ENCODE results near the gene SLC10A7. TPM values are rescaled to one million over a fixed set of nuclear protein-coding genes. Genes with fewer than 3 reads are reported as not detected.

The SLC10A7 gene
- total RNA-seq, 1 experiment from 2014 or later, result 3.8 TPM

DNA sequence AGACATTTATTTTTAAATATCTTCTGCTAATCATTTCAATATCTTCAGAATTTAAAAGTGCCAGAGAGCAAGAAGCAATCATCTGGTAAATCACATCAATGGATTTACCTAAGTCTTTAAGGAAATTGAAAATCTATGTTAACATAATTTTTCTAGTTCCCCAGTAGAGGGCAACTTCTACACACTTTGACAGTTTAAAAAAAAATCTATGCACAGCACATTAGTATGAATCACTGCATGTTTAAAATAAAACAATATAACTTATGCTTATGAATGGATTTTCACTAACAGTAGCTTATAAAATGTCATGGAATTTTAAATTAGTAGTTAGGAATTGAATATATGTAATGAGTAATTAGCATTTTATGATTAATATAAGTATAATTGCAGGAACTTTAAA, 180.9 kb downstream of the SLC10A7 start:
- H3K27me3 ChIP-seq (ENCODE audit: control insufficient read depth, insufficient read depth, low read length), result no peaks in the 10 kb centered on the region
- DNase-seq, result no peak
- H3K36me3 ChIP-seq (replicated peaks; ENCODE audit: control insufficient read depth, insufficient read depth, low read length), result no peaks in the 10 kb centered on the region
- no peak overlapping the region for H3K4me3 ChIP-seq (ENCODE audit: insufficient read depth, low read depth, low read length)

GRCh38 chr4:146338512-146338911, 183.2 kb downstream of the SLC10A7 start:
- no peaks in the 10 kb centered on the region for H3K27me3 ChIP-seq (ENCODE audit: control insufficient read depth, insufficient read depth, low read length)
- no peak for DNase-seq
- H3K4me3 ChIP-seq (ENCODE audit: insufficient read depth, low read depth, low read length), result no peak overlapping the region
- H3K36me3 ChIP-seq (replicated peaks; ENCODE audit: control insufficient read depth, insufficient read depth, low read length), result no peaks in the 10 kb centered on the region

DNA sequence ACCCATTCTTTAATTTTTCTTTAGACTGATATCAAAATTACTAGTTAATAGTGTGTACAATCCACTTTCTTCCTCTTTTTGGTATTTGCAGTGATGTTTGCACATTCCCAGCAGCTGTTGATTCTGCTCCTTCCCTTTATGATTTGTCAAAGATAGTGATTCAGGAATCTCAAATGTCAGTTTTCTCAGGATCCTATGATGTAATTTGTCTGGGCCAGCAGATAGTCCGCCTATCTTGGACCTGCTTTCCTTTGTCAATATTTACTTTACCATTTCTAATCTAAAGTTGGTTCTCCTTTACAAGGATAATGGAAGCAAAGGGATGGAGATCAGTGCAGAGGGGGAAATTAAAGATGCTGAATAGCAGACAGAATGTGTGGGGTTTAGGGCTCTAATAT, 185.3 kb downstream of the SLC10A7 start:
- H3K4me3 ChIP-seq (ENCODE audit: insufficient read depth, low read depth, low read length), result no peak overlapping the region
- no peaks in the 10 kb centered on the region for H3K36me3 ChIP-seq (replicated peaks; ENCODE audit: control insufficient read depth, insufficient read depth, low read length)
- DNase-seq, result no peak
- no peaks in the 10 kb centered on the region for H3K27me3 ChIP-seq (ENCODE audit: control insufficient read depth, insufficient read depth, low read length)

DNA sequence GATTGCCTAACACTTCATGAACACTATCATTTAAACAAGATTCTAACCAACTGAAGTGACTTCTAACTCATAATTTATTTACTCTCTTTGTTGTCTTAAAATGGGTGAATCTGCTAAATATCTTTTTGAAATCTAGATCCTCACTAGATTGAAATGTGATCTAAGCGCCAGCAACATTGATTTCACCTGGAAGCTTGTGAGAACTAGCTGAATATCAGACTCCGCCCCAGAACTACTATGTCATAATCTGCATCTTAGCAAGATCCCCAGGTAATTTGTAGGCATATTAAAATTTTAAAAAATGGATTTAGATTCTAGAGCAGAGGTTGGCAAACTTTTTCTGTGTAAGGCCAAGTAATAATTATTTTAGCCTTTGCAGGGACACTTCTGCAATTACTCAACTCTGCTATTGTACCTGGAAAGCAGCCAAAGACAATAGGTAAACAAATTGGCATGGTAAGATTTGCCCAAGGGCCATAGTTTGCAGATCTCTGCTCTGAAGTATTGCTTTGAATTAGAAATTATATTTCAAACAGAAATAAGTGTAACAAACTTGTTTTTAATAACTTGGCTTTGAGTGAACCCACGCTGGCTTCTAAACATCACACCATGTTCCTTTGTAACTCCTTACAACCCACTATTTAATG, 185.9 kb downstream of the SLC10A7 start:
- Histone ChIP-seq H3K27me3 (ENCODE audit: control insufficient read depth, insufficient read depth, low read length) (no peaks in the 10 kb centered on the region), H3K36me3 (replicated peaks; ENCODE audit: control insufficient read depth, insufficient read depth, low read length) (no peaks in the 10 kb centered on the region), H3K4me3 (ENCODE audit: insufficient read depth, low read depth, low read length) (no peak overlapping the region)
- DNase-seq, result no peak

DNA sequence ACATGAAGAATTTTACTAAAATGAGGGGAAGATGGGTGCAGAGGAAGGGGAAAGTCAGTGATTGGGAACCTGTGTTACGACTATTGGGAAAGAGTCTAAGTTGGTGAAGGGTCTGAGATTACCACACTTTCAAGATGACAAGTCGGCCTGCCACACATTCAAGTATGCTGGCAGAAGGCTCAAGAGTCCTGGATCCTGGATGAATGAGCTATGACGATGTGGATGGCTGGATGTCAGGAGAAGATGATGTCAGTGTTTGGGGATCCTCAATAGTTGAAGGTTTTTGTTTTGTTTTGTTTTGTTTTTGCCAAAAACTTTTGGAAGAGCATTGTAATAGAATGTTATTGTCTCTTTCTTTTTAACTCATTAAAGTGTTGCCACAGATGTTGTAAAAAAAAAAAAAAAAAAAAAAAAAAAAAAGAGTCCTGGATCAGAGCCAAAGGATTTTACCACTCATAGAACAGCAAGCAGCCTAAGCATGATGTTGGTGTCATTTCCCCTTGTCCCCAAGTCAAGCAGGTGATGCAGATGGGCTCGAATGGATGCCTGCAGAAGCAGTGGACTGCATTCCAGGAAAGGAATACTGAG, 186.8 kb downstream of the SLC10A7 start:
- H3K27me3 ChIP-seq (ENCODE audit: control insufficient read depth, insufficient read depth, low read length), result no peaks in the 10 kb centered on the region
- no peak overlapping the region for H3K4me3 ChIP-seq (ENCODE audit: insufficient read depth, low read depth, low read length)
- H3K36me3 ChIP-seq (replicated peaks; ENCODE audit: control insufficient read depth, insufficient read depth, low read length), result no peaks in the 10 kb centered on the region
- DNase-seq, result no peak

- no peak overlapping the region for H3K4me3 ChIP-seq (ENCODE audit: insufficient read depth, low read depth, low read length)
- H3K36me3 ChIP-seq (replicated peaks; ENCODE audit: control insufficient read depth, insufficient read depth, low read length), result no peaks in the 10 kb centered on the region
- no peaks in the 10 kb centered on the region for H3K27me3 ChIP-seq (ENCODE audit: control insufficient read depth, insufficient read depth, low read length)
- DNase-seq, result no peak
Observed at GRCh38 chr4:146333895-146334262, 187.9 kb downstream of the SLC10A7 start.

DNA sequence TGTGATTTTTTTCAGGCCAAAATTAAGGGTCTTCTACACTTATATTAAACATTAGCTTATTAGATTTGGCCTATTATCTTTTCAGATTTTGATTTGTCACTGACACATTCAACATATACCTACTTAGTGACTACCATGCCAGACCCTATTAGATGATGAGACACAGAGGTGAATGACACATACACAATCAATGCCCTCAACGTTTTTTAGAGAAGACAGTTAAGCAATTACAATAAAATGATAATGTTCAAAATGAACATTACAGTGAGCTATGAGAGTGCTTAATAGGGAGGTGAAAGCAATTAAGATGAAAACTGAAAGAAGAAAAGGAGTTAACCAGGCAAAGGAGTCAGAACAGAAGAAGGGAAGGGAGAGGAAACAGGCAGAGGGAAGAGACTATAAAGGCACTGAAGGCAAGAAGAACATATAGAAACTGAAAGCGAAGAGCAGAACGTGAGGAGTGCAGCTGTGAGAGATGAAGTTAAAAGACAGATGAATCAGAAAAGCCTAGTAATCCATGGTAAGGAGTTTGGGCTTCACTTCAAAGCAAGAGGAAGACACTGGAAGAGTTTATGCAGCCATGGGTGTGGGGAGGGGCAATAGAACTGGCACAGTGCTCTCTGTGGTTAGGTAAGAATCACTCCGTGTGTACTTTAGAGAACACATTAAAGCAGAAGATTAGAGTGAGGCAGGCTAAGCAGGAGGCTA, 188.4 kb downstream of the SLC10A7 start:
- no peak overlapping the region for H3K4me3 ChIP-seq (ENCODE audit: insufficient read depth, low read depth, low read length)

DNA sequence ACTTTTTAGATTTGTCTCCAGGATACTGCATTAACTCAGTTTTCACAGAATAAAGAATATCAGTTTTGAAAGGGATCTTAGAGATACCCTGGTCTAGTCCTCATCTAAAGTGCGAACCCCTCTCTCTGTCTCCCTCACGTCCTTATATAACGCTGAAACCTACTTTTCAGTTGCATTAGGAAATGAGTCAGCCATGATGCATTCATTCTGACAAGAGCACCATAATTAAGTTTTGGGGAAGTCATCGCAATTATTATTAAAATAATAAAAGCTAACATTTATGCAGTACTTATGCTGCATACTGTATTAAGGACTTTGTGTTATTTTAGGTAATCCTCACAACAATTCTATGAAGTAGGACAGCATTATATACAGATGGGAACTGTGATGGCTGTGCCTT, 191.3 kb downstream of the SLC10A7 start:
- Histone ChIP-seq H3K27me3 (ENCODE audit: control insufficient read depth, insufficient read depth, low read length) (no peaks in the 10 kb centered on the region), H3K4me3 (ENCODE audit: insufficient read depth, low read depth, low read length) (no peak overlapping the region), H3K36me3 (replicated peaks; ENCODE audit: control insufficient read depth, insufficient read depth, low read length) (no peaks in the 10 kb centered on the region)
- no peak for DNase-seq

More for the DNA sequence above, 188.4 kb downstream of the SLC10A7 start:
- H3K36me3 ChIP-seq (replicated peaks; ENCODE audit: control insufficient read depth, insufficient read depth, low read length), result no peaks in the 10 kb centered on the region
- DNase-seq, result no peak
- no peaks in the 10 kb centered on the region for H3K27me3 ChIP-seq (ENCODE audit: control insufficient read depth, insufficient read depth, low read length)

DNA sequence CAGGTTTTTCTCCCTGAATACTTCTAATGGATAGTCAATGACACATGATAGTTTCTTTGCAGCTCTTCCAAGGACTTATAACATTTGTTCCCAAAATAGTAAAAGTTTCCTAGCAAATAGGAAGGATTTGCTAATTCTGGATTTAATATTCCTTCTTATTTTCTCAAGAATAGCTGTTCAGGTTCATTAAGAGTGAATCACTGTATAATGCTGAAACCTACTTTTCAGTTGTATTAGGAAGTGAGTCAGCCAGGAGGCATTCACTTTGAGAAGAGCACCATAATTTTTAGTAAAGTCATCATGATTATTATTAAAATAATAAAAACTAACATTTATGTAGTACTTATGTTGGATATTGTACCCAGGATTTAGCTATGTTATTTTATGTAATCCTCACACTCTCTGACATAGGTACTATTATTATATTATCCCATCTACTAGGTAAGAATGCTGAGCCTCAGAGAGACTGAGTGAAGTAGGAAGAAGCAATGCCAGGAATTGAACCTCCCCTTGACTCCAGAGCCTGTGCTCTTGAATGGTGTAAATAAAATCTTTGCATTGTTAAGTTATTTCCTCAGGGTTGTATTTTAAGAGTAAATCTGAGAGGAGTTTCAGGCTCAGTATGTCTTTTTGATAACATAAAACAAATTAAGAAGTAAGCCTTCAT, 192.6 kb downstream of the SLC10A7 start:
- no peaks in the 10 kb centered on the region for H3K36me3 ChIP-seq (replicated peaks; ENCODE audit: control insufficient read depth, insufficient read depth, low read length)
- H3K27me3 ChIP-seq (ENCODE audit: control insufficient read depth, insufficient read depth, low read length), result no peaks in the 10 kb centered on the region
- no peak for DNase-seq
- no peak overlapping the region for H3K4me3 ChIP-seq (ENCODE audit: insufficient read depth, low read depth, low read length)

- Histone ChIP-seq H3K36me3 (replicated peaks; ENCODE audit: control insufficient read depth, insufficient read depth, low read length) (no peaks in the 10 kb centered on the region), H3K4me3 (ENCODE audit: insufficient read depth, low read depth, low read length) (no peak overlapping the region), H3K27me3 (ENCODE audit: control insufficient read depth, insufficient read depth, low read length) (no peaks in the 10 kb centered on the region)
- DNase-seq, result no peak
Observed at GRCh38 chr4:146327859-146328650, 193.7 kb downstream of the SLC10A7 start.

DNA sequence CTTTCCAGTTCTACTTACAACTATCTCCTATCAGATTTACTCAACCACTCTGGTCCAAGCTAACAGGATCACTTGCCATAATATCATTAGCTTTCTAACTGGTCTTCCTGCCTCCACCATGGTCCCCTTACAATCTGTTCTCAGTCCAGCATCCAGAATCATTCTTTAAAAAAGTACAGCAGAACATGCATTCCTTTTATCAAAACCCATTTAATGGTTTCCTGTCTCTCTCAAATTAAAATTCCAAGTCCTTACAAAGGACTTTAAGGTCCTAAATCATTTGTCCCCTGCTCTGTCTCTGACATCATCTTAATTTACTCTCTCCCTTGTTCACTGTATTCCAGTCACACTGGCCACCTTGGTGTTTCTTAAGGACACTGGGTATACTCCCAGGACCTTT, 202.8 kb downstream of the SLC10A7 start:
- no peak for DNase-seq
- Histone ChIP-seq H3K36me3 (replicated peaks; ENCODE audit: control insufficient read depth, insufficient read depth, low read length) (no peaks in the 10 kb centered on the region), H3K27me3 (ENCODE audit: control insufficient read depth, insufficient read depth, low read length) (no peaks in the 10 kb centered on the region), H3K4me3 (ENCODE audit: insufficient read depth, low read depth, low read length) (no peak overlapping the region)

DNA sequence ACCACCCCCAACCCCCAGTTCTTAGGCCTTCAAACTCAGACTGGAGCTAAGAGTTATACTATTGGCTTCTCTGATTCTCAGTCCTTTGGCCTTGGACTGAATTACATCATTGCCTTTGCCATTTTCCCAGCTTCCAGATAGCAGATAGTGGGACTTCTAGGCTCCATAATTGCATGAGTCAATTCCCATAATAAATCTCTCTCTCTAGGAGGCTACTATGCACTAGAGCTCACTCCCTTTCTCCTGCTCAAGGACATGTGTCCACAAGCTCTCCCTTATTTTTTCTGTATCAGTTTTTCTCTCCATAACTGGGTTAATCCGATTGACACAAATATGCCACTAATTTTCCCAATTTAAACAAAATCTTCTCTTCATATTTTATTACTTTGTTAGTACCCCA, 204.0 kb downstream of the SLC10A7 start:
- DNase-seq, result no peak
- H3K36me3 ChIP-seq (replicated peaks; ENCODE audit: control insufficient read depth, insufficient read depth, low read length), result no peaks in the 10 kb centered on the region
- no peaks in the 10 kb centered on the region for H3K27me3 ChIP-seq (ENCODE audit: control insufficient read depth, insufficient read depth, low read length)
- H3K4me3 ChIP-seq (ENCODE audit: insufficient read depth, low read depth, low read length), result no peak overlapping the region

- no peaks in the 10 kb centered on the region for H3K27me3 ChIP-seq (ENCODE audit: control insufficient read depth, insufficient read depth, low read length)
- H3K4me3 ChIP-seq (ENCODE audit: insufficient read depth, low read depth, low read length), result no peak overlapping the region
- DNase-seq, result no peak
- H3K36me3 ChIP-seq (replicated peaks; ENCODE audit: control insufficient read depth, insufficient read depth, low read length), result no peaks in the 10 kb centered on the region
Observed at GRCh38 chr4:146315184-146315583, 206.6 kb downstream of the SLC10A7 start.

DNA sequence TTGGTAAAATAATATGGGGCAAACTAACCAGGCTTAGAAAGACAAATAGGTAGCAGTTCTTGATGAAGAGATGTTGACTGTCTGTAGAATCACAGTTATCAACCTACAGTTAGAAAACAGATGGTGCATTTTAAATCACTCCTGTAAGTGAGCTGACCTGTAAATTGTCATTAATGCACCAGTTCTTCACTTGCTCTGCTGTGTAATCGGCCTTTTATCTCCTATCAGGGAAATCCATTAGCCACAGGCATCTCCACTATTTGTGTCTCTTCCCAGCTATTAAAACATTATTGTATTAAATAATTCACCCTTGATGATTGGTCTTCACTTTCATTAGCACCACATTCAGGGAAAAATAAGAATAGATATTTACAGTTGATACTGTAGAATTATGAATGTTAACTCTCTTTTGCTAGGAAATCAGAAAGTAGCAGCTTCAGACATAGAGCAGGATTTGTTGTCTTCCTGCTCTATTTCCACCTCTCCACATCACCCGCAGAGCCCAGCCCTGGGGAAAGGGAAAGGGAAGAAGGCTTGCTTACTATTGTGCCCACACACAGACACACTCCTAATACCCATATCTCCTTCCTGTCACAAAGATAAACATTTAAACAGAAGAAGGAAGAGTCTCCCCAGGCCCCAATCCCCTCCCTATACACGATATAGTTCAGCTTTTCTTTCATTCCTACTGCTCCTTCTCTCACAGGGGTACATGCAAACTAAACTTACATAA, 210.3 kb downstream of the SLC10A7 start:
- DNase-seq, result no peak
- Histone ChIP-seq H3K36me3 (replicated peaks; ENCODE audit: control insufficient read depth, insufficient read depth, low read length) (no peaks in the 10 kb centered on the region), H3K4me3 (ENCODE audit: insufficient read depth, low read depth, low read length) (no peak overlapping the region)

More for the DNA sequence above, 210.3 kb downstream of the SLC10A7 start:
- H3K27me3 ChIP-seq (ENCODE audit: control insufficient read depth, insufficient read depth, low read length), result no peaks in the 10 kb centered on the region

All from H7 (cell line).